Cardiac fibroblast (primary cell): ENCODE results near the gene OTOF.

Source experiments
- DNase-seq, 2 donors: peaks; one replicate each; pipeline versions ENCODE4 v3.0.0 to v3.0.0-alpha.2; 2010; ENCODE audit warnings: low read depth in 2 of 2
- H3K4me3 ChIP-seq, 2 donors: replicated peaks in 1 of 2; 1 replicate in 1 of 2; 2 replicates in 1 of 2; pipeline ENCODE4 v1.5.1; 2011; ENCODE audit warnings: low read depth in 2 of 2, low read length in 2 of 2, mild to moderate bottlenecking in 2 of 2, moderate library complexity in 1 of 2
- TF ChIP-seq, protein P1 (sequence below): IDR thresholded peaks from one replicate; pipeline ENCODE4 v1.5.1; 2011; ENCODE audit warnings: low read depth, mild to moderate bottlenecking, low read length, inconsistent platforms

OTOF gene

DNA sequence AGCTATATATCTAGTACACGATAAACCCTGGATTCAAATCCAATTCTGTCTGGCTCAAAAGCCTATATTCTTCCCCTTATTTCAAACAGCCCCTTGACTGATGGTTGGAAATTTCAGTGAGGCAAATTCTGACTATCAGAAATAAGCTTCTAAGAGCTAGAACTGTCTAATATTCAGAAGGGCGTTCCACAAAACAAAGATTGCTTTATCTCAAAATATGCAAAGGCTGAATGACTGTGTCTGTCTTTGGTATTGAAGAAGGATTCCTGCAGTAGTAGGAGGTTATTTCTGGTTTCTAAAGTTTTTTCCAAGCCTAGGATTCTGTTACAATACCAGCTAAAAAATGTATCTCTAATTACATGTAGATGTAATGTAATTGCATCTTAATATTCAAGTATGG is 45.1 kb downstream of the OTOF start:
- no peak for DNase-seq
- TF ChIP-seq, protein P1, sequence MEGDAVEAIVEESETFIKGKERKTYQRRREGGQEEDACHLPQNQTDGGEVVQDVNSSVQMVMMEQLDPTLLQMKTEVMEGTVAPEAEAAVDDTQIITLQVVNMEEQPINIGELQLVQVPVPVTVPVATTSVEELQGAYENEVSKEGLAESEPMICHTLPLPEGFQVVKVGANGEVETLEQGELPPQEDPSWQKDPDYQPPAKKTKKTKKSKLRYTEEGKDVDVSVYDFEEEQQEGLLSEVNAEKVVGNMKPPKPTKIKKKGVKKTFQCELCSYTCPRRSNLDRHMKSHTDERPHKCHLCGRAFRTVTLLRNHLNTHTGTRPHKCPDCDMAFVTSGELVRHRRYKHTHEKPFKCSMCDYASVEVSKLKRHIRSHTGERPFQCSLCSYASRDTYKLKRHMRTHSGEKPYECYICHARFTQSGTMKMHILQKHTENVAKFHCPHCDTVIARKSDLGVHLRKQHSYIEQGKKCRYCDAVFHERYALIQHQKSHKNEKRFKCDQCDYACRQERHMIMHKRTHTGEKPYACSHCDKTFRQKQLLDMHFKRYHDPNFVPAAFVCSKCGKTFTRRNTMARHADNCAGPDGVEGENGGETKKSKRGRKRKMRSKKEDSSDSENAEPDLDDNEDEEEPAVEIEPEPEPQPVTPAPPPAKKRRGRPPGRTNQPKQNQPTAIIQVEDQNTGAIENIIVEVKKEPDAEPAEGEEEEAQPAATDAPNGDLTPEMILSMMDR = no peak
- no peak overlapping the region for H3K4me3 ChIP-seq

DNA sequence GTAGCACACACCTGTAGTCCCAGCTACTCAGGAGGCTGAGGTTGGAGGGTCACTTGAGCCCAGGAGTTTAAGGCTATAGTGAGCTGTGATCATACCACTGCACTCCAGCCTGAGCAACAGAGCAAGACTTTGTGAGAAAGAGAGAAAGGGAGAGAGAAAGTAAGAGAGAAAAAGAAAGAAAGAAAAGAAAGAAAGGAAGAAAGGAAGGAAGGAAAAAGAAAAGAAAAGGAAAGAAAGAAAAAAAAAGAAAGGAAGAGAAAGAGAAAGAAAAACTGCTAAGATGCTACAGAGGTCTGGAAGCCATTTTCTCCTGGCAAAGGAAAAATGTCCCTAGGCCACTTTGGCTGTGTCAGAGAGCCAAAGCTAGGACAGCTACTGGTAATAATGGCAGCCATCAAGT is 45.6 kb downstream of the OTOF start:
- TF ChIP-seq, protein P1 = no peak
- no peak overlapping the region for H3K4me3 ChIP-seq
- no peak for DNase-seq

DNA sequence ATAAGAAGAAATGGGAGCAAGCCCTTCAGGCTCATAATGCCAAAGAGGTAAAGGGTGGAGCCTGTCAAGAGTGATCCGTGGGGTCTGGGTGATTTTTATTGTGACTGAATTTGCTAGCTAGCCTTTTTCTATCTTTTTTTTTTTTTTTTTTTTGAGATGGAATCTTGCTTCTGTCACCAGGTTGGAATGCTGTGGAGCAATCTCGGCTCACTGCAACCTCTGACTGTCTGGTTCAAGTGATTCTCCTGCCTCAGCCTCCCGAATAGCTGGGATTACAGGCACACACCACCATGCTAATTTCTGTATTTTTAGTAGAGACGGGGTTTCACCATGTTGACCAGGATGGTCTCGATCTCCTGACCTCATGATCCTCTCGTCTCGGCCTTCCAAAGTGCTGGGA is 47.1 kb downstream of the OTOF start:
- peak; percentile 12 to 48 for DNase-seq
- TF ChIP-seq, protein P1 = no peak
- H3K4me3 ChIP-seq = no peak overlapping the region

DNA sequence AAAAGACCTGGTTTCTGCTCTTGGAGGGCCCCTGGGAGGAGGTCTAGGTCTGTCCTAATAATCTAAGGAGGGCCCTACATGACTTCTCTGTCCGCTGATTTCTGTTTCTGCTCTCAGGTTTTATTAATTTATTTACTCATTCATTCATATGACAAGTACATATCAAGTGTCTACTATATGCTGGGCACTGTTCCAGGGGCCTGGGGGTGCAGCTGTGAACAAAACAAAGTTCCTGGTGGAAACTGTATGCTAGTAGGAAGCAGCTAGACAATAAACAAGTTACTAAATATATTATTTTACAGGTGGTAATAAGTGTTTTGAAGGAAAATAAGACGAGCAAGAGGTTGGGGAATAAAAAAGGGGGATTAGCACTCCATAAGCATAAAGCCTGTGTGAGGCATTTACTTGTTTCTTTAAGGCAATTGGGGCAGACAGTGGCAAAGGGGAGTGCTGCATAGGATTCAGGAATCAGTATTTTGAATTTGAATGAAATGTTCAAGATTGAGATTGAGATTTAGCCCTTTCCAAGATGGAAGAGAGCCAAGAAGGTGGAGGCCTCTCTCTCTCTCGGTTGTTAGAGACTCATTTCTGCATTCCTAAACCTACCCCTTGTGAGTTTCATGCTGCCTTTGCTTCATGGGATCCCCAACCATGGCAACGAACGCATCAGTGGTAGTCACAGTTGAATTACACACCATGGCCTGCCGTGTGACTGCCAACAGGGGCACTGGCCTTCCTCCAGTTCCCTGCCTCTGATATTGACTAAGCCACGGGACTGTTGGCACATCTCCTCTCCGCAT is 47.9 kb downstream of the OTOF start:
- TF ChIP-seq, protein P1 = no peak
- no peak overlapping the region for H3K4me3 ChIP-seq
- peak in 1 of 2 donors; percentile 4 for DNase-seq

DNA sequence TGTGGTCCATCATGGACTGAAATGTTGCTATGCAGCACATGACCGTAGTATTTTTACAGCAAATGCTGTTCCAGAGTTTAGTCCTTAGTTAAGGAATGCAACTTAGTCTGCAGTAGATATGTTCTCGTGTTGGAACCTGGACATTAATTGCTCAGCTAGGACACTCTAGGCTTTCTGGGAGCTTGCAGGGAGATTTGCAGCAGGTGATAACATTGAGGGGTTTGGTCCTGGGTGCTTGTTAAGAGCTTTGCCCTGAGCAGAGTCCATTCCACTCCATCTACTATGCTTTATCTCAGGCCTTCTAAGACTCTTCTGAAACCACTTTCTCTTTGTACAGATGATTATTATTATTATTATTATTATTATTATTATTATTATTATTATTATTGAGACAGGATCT is 49.1 kb downstream of the OTOF start:
- H3K4me3 ChIP-seq = no peak overlapping the region
- TF ChIP-seq, protein P1 = no peak
- no peak for DNase-seq

DNA sequence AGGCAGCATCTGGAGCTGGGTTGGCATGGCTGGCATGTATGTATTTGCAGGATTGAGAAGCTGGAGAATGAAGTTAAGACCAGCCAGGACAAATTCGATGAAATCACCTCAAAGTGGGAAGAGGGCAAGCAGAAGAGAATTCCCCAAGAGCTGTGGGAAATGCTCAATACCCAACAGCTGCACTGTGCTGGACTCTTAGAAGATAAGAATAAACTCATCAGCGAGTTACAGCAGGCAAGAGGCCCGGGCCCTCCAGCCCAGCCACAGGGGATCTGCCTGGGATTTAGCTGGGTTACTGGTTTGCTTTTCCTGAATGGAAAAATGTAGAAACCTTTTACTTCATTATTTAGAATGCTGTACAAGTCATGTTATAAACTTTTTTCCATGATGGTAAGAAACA is 53.7 kb downstream of the OTOF start:
- no peak overlapping the region for H3K4me3 ChIP-seq
- DNase-seq = no peak
- TF ChIP-seq, protein P1 = no peak

DNA sequence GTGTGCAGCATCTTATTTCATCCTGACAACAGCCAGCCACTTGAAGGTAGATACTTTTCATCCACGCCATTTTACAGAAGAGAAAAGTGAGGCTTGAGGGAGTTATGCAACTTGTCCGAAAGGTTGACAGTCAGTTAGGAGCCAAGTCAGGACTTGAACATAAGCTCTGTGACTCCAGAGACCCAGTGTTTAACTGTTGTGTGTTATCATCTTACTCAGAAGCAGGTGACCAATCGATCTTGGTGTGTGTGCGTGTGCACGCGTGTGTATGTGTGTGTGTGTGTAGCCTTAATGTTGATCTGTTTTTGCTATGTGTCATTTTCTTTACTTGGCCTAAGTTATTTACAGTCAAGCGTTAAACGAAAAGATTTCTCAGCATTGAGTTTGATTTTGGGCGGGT is 54.2 kb downstream of the OTOF start:
- TF ChIP-seq, protein P1 = no peak
- no peak for DNase-seq
- H3K4me3 ChIP-seq = no peak overlapping the region
